ENCODE measurements around the gene DMAC2L. TPM values are rescaled to one million over a fixed set of nuclear protein-coding genes. Genes with fewer than 3 reads are reported as not detected.
"Not testable (repeated sequence)": the region's sequence is repeated elsewhere in the genome, so short reads cannot be mapped to it uniquely, and the experiment has no call there.

DMAC2L gene
- polyA plus RNA-seq, 1 of the 3 experiments (the other 2 are of a cell fraction): 20.3 TPM

- H3K79me2 ChIP-seq (ENCODE audit: insufficient read depth): no peaks in the 10 kb centered on the region
- H3K27ac ChIP-seq (ENCODE audit: low read depth in 2 of 2, low read length in 1 of 2): no peak overlapping the region
- no peaks in the 10 kb centered on the region for H3K9me3 ChIP-seq
- no peaks in the 10 kb centered on the region for H3F3A ChIP-seq (replicated peaks; ENCODE audit: insufficient read depth)
- peaks cover 0 to 3% of the 10 kb centered on the region in 2 experiments for H3K36me3 ChIP-seq (replicated peaks in 1 of 2; ENCODE audit: control insufficient read depth in 1 of 2, insufficient read depth in 2 of 2, low read length in 1 of 2)
- no peak overlapping the region for H3K4me2 ChIP-seq
- H2AFZ ChIP-seq (ENCODE audit: low read depth): no peak overlapping the region
- no peak overlapping the region for H3K9ac ChIP-seq
- 92% methylated on average over 1 of the region's 1 CpG for WGBS (ENCODE audit: low lambda C conversion rate)
- no peak for DNase-seq
- H3K4me3 ChIP-seq (ENCODE audit: low read depth in 2 of 2, low read length in 1 of 2): no peak overlapping the region
- no peak for TF ChIP-seq EZH2phosphoT487 (IDR thresholded peaks at IDR 0.05; ENCODE audit: borderline replicate concordance, low read depth)
- H4K20me1 ChIP-seq (ENCODE audit: insufficient read depth): no peaks in the 10 kb centered on the region
- POLR2A ChIA-PET: no interaction called here
- H3K4me1 ChIP-seq (ENCODE audit: control insufficient read depth in 1 of 2, insufficient read depth in 2 of 2, low read depth in 1 of 2, low read length in 1 of 2): no peaks in the 10 kb centered on the region; a peak in 1 of 4 replicates
- no peaks in the 10 kb centered on the region for H3K27me3 ChIP-seq (ENCODE audit: insufficient read depth)
- H3K9me2 ChIP-seq: no peaks in the 10 kb centered on the region
- CTCF ChIA-PET: interaction anchor here (0.9 to 1.6 kb wide), 4 partner anchors 9 to 34 kb away, joined by 3 to 7 read pairs (median 4); no protein-coding TSS in a partner anchor
Observed at GRCh38 chr14:50355692-50356091, 43.6 kb downstream of the DMAC2L start.

GRCh38 chr14:50356283-50356682 is 44.2 kb downstream of the DMAC2L start:
- CTCF ChIA-PET: interaction anchor here (0.9 to 1.6 kb wide), 3 partner anchors 9 to 35 kb away, joined by 3 to 7 read pairs (median 4); no protein-coding TSS in a partner anchor
- H4K20me1 ChIP-seq (ENCODE audit: insufficient read depth); H3K79me2 ChIP-seq (ENCODE audit: insufficient read depth); H3K9me2 ChIP-seq; H3K27me3 ChIP-seq (ENCODE audit: insufficient read depth); H3K9me3 ChIP-seq; H2AFZ ChIP-seq (ENCODE audit: low read depth); H3K9ac ChIP-seq; POLR2A ChIA-PET; DNase-seq; H3K4me1 ChIP-seq (ENCODE audit: control insufficient read depth in 1 of 2, insufficient read depth in 2 of 2, low read depth in 1 of 2, low read length in 1 of 2); H3K36me3 ChIP-seq (replicated peaks in 1 of 2; ENCODE audit: control insufficient read depth in 1 of 2, insufficient read depth in 2 of 2, low read length in 1 of 2); H3K27ac ChIP-seq (ENCODE audit: low read depth in 2 of 2, low read length in 1 of 2); H3K4me3 ChIP-seq (ENCODE audit: low read depth in 2 of 2, low read length in 1 of 2); H3K4me2 ChIP-seq; H3F3A ChIP-seq (replicated peaks; ENCODE audit: insufficient read depth): not testable (repeated sequence)
- WGBS (ENCODE audit: low lambda C conversion rate): 93% methylated on average over 3 of the region's 3 CpGs

GRCh38 chr14:50357124-50357523 is 45.0 kb downstream of the DMAC2L start:
- Histone ChIP-seq H3K9me3 (no peaks in the 10 kb centered on the region), H3K4me2 (no peak overlapping the region), H2AFZ (ENCODE audit: low read depth) (no peak overlapping the region), H3F3A (replicated peaks; ENCODE audit: insufficient read depth) (no peaks in the 10 kb centered on the region), H3K4me3 (ENCODE audit: low read depth in 2 of 2, low read length in 1 of 2) (no peak overlapping the region), H3K9me2 (no peaks in the 10 kb centered on the region), H3K36me3 (replicated peaks in 1 of 2; ENCODE audit: control insufficient read depth in 1 of 2, insufficient read depth in 2 of 2, low read length in 1 of 2) (peaks cover 0 to 3% of the 10 kb centered on the region in 2 experiments), H3K9ac (no peak overlapping the region), H3K4me1 (ENCODE audit: control insufficient read depth in 1 of 2, insufficient read depth in 2 of 2, low read depth in 1 of 2, low read length in 1 of 2) (no peaks in the 10 kb centered on the region; a peak in 1 of 4 replicates), H4K20me1 (ENCODE audit: insufficient read depth) (no peaks in the 10 kb centered on the region), H3K79me2 (ENCODE audit: insufficient read depth) (no peaks in the 10 kb centered on the region), H3K27ac (ENCODE audit: low read depth in 2 of 2, low read length in 1 of 2) (no peak overlapping the region), H3K27me3 (ENCODE audit: insufficient read depth) (no peaks in the 10 kb centered on the region)
- POLR2A ChIA-PET: no interaction called here
- WGBS (ENCODE audit: low lambda C conversion rate): 90% methylated on average over 6 of the region's 6 CpGs
- DNase-seq: no peak
- no peak for TF ChIP-seq TEAD4 (IDR thresholded peaks at IDR 0.05; ENCODE audit: borderline replicate concordance, insufficient read depth)
- no peak for TF ChIP-seq MXI1 (IDR thresholded peaks at IDR 0.05; ENCODE audit: low read depth, low read length)
- no peak for TF ChIP-seq SIN3A (IDR thresholded peaks at IDR 0.05; ENCODE audit: borderline replicate concordance, low read depth, low read length)
- TF ChIP-seq TCF12 (IDR thresholded peaks at IDR 0.05): no peak
- no peak for TF ChIP-seq GABPA (IDR thresholded peaks at IDR 0.05; ENCODE audit: low read depth)
- no peak for TF ChIP-seq SMC3 (IDR thresholded peaks at IDR 0.05; ENCODE audit: low read depth, low read length)
- TF ChIP-seq REST (IDR thresholded peaks at IDR 0.05; ENCODE audit: low read depth, low read length): no peak
- no peak for TF ChIP-seq PBX3 (IDR thresholded peaks at IDR 0.05)
- no peak for TF ChIP-seq MAX (IDR thresholded peaks at IDR 0.05; ENCODE audit: low read depth)
- TF ChIP-seq POLR2AphosphoS5 (IDR thresholded peaks at IDR 0.05; ENCODE audit: low read depth, low read length): no peak
- CTCF ChIA-PET: no interaction called here

Data from SK-N-SH (cell line).